NB4 (cell line): ENCODE results near the gene DGKB.

ENCODE experiments used
- DNase-seq: peaks from one replicate; pipeline ENCODE4 v3.0.0; 2010; ENCODE audit warnings: low read depth
- H3K4me3 ChIP-seq: one replicate; pipeline ENCODE4 v1.5.1; 2011; ENCODE audit warnings: mild to moderate bottlenecking, low read depth, low read length, moderate library complexity
- CTCF ChIP-seq: IDR thresholded peaks from one replicate; pipeline ENCODE4 v1.5.1; 2012; ENCODE audit warnings: low read depth, low read length
- MYC ChIP-seq: IDR thresholded peaks from 2 replicates; pipeline ENCODE4 v1.6.1; 2011; ENCODE audit warnings: low read depth, low read length
- POLR2A ChIP-seq: IDR thresholded peaks from 2 replicates; pipeline ENCODE4 v1.6.1; 2011; ENCODE audit warnings: mild to moderate bottlenecking; ENCODE audit not compliant: insufficient read length; ENCODE audit errors: extremely low read depth
- TF ChIP-seq, protein P1 (sequence below): IDR thresholded peaks from 2 replicates; pipeline ENCODE4 v1.6.1; 2011; ENCODE audit warnings: low read depth, low read length

The DGKB gene

DNA sequence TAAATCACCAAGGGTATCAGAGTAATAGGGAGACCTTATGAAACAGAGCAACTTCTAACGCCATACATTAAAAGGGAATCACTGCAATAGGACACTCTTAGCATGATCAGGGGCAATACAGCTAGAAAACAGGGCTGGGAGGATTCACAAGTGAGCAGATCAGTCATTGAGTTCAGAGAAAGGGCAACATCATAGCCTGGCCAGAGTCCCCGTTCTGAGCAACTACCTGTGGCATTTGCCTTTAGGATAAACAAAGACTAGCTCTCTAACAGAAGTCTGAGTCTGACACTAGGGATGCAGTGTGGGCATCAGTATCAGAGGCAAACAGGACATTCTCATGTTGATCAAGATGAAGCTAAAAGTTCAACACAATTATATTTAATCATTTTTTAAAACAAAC, 297.9 kb downstream of the DGKB start:
- no peak overlapping the region for H3K4me3 ChIP-seq
- DNase-seq = no peak
- no peak for TF ChIP-seq MYC
- no peak for TF ChIP-seq CTCF
- TF ChIP-seq, protein P1, sequence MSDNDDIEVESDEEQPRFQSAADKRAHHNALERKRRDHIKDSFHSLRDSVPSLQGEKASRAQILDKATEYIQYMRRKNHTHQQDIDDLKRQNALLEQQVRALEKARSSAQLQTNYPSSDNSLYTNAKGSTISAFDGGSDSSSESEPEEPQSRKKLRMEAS = no peak
- TF ChIP-seq POLR2A = no peak

GRCh38 chr7:14602851-14603250, 299.7 kb downstream of the DGKB start:
- H3K4me3 ChIP-seq = no peak overlapping the region
- DNase-seq = no peak
- TF ChIP-seq, protein P1 = no peak
- no peak for TF ChIP-seq CTCF
- no peak for TF ChIP-seq POLR2A
- no peak for TF ChIP-seq MYC

- TF ChIP-seq, protein P1 = no peak
- TF ChIP-seq MYC (no peak), CTCF (no peak), POLR2A (no peak)
- DNase-seq = no peak
- no peak overlapping the region for H3K4me3 ChIP-seq
Observed at GRCh38 chr7:14600766-14601367, 301.7 kb downstream of the DGKB start.

DNA sequence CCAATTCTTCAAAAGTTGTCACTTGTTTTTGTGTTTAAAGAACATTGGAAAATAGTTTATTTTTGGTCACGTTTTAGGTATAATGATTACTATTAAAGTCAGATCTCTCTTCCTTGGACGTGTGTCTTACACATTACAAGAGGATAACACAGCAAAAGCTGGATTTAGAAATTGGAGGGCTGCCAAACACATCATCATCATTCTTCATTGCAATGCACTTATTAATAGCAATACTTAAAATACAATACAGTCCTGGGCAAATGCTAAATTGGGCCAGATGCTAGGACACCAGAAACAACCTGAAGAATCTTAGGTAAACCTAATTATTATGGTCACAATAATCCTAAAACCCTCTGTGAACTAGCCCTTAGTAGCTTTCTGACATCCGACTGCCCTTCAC, 303.6 kb downstream of the DGKB start:
- TF ChIP-seq MYC (no peak), POLR2A (no peak), CTCF (no peak)
- TF ChIP-seq, protein P1 = no peak
- no peak overlapping the region for H3K4me3 ChIP-seq
- DNase-seq = no peak

- DNase-seq = no peak
- TF ChIP-seq CTCF = no peak
- TF ChIP-seq, protein P1 = no peak
- no peak for TF ChIP-seq MYC
- no peak for TF ChIP-seq POLR2A
- no peak overlapping the region for H3K4me3 ChIP-seq
Observed at GRCh38 chr7:14596421-14596820, 306.1 kb downstream of the DGKB start.
